NB4 (cell line): ENCODE data around the gene MINDY4B.

Experiments used
- DNase-seq: peaks from one replicate; pipeline ENCODE4 v3.0.0; 2010; ENCODE audit warnings: low read depth
- H3K4me3 ChIP-seq: one replicate; pipeline ENCODE4 v1.5.1; 2011; ENCODE audit warnings: mild to moderate bottlenecking, low read depth, low read length, moderate library complexity
- CTCF ChIP-seq: IDR thresholded peaks from one replicate; pipeline ENCODE4 v1.5.1; 2012; ENCODE audit warnings: low read depth, low read length
- MAX ChIP-seq: IDR thresholded peaks from 2 replicates; pipeline ENCODE4 v1.6.1; 2011; ENCODE audit warnings: low read depth, low read length
- MYC ChIP-seq: IDR thresholded peaks from 2 replicates; pipeline ENCODE4 v1.6.1; 2011; ENCODE audit warnings: low read depth, low read length
- POLR2A ChIP-seq: IDR thresholded peaks from 2 replicates; pipeline ENCODE4 v1.6.1; 2011; ENCODE audit warnings: mild to moderate bottlenecking; ENCODE audit not compliant: insufficient read length; ENCODE audit errors: extremely low read depth

The MINDY4B gene

GRCh38 chr3:150905339-150905738, at the start of gene MINDY4B:
Gene MINDY4B, minus strand, starts transcription at chr3:150905439. Its CDS starts 0 bp downstream, at chr3:150905439.
- H3K4me3 ChIP-seq = no peak within 1 kb of the TSS
- DNase-seq = no peak
- TF ChIP-seq POLR2A (no peak), MYC (no peak), MAX (no peak), CTCF (no peak)

GRCh38 chr3:150951923-150952322, 46.7 kb upstream of the MINDY4B start:
- no peak for DNase-seq
- H3K4me3 ChIP-seq = no peak overlapping the region
- TF ChIP-seq MAX = no peak
- TF ChIP-seq CTCF = no peak
- no peak for TF ChIP-seq MYC
- TF ChIP-seq POLR2A = no peak

GRCh38 chr3:150945226-150946032, 40.2 kb upstream of the MINDY4B start:
- H3K4me3 ChIP-seq = no peak overlapping the region
- TF ChIP-seq POLR2A (no peak), MYC (no peak), CTCF (no peak)
- DNase-seq = no peak

GRCh38 chr3:150942221-150942620, 37.0 kb upstream of the MINDY4B start:
- TF ChIP-seq CTCF (no peak), MAX (no peak), MYC (no peak), POLR2A (no peak)

GRCh38 chr3:150936693-150937092, 31.5 kb upstream of the MINDY4B start:
- TF ChIP-seq CTCF = no peak
- no peak overlapping the region for H3K4me3 ChIP-seq
- DNase-seq = no peak

More at GRCh38 chr3:150942221-150942620, 37.0 kb upstream of the MINDY4B start:
- DNase-seq = no peak
- H3K4me3 ChIP-seq = no peak overlapping the region

GRCh38 chr3:150933473-150933995, 28.3 kb upstream of the MINDY4B start:
- DNase-seq = no peak
- H3K4me3 ChIP-seq = no peak overlapping the region
- no peak for TF ChIP-seq CTCF
- no peak for TF ChIP-seq MAX
